PC-3 (cell line): ENCODE data around the gene TMEM255B. TPM values are rescaled to one million over a fixed set of nuclear protein-coding genes. Genes with fewer than 3 reads are reported as not detected.

Experiments used
- ATAC-seq: fragments of 200-7000 bp; cut with Tn5 transposase; 2 replicates; pipeline ENCODE4 v1.9.1; 2020; ENCODE audit warnings: mild to moderate bottlenecking, moderate library complexity
- BruUV-seq: library from RNA; stranded (reverse); fragments of 400-500 nt; replicated peaks from 2 replicates; lab custom pipeline; 2021; lab: Mats Ljungman, UMichigan
- CTCF ChIA-PET: fragments of 300-600 bp; sonication (Branson Sonifier 250); formaldehyde crosslinking; loops from one replicate; lab custom pipeline; 2022; ENCODE audit warnings: antibody characterized with exemption; lab: Charles Lee
- POLR2A ChIA-PET: fragments of 300-600 bp; sonication (Branson Sonifier 250); formaldehyde crosslinking; loops from one replicate; lab custom pipeline; 2022; ENCODE audit warnings: antibody characterized with exemption; ENCODE audit not compliant: unreplicated experiment; lab: Charles Lee
- DNase-seq: peaks from one replicate; pipeline ENCODE4 v3.0.0-alpha.2; 2015
- H2AFZ ChIP-seq: fragments of 300-600 bp; sonication (generic); 2 replicates; pipeline ENCODE4 v1.6.0; 2016; ENCODE audit warnings: antibody characterized with exemption, low read length
- H3F3A ChIP-seq: fragments of 300-600 bp; sonication (generic); one replicate; pipeline ENCODE4 v1.6.0; 2017; ENCODE audit warnings: antibody characterized with exemption, low read length, control low read depth, mild to moderate bottlenecking; ENCODE audit not compliant: unreplicated experiment
- H3K27ac ChIP-seq: fragments of 300-600 bp; sonication (generic); 2 replicates; pipeline ENCODE4 v1.5.1; 2016; ENCODE audit warnings: mild to moderate bottlenecking, low read length
- H3K27me3 ChIP-seq: fragments of 300-600 bp; sonication (generic); 2 replicates; pipeline ENCODE4 v1.6.1; 2016; ENCODE audit warnings: low read length, mixed read lengths
- H3K36me3 ChIP-seq: fragments of 300-600 bp; sonication (generic); 2 replicates; pipeline ENCODE4 v1.6.1; 2016; ENCODE audit warnings: low read depth, mixed run types, low read length, mixed read lengths
- H3K4me1 ChIP-seq: fragments of 300-600 bp; sonication (generic); 2 replicates; pipeline ENCODE4 v1.5.1; 2016; ENCODE audit warnings: low read length; ENCODE audit not compliant: insufficient read depth
- H3K4me2 ChIP-seq: fragments of 300-600 bp; sonication (generic); 2 replicates; pipeline ENCODE4 v1.6.0; 2016; ENCODE audit warnings: low read length
- H3K4me3 ChIP-seq: fragments of 300-600 bp; sonication (generic); 2 replicates; pipeline ENCODE4 v1.5.1; 2016; ENCODE audit warnings: mild to moderate bottlenecking, low read length, mixed read lengths
- H3K79me2 ChIP-seq: fragments of 300-600 bp; sonication (generic); 2 replicates; pipeline ENCODE4 v1.6.1; 2017; ENCODE audit warnings: low read length, mixed read lengths
- H3K9ac ChIP-seq: fragments of 300-600 bp; sonication (generic); 2 replicates; pipeline ENCODE4 v1.6.0; 2016; ENCODE audit warnings: mild to moderate bottlenecking, low read length
- H3K9me2 ChIP-seq: fragments of 300-600 bp; sonication (generic); replicated peaks from 2 replicates; pipeline ENCODE4 v1.6.1; 2016; ENCODE audit warnings: mixed run types, low read length, mixed read lengths
- H3K9me3 ChIP-seq: fragments of 300-600 bp; sonication (generic); 2 replicates; pipeline ENCODE4 v1.6.1; 2016; ENCODE audit warnings: low read length, mixed read lengths
- H4K20me1 ChIP-seq: fragments of 300-600 bp; sonication (generic); 2 replicates; pipeline ENCODE4 v1.6.1; 2016; ENCODE audit warnings: low read length, mixed read lengths
- EZH2 ChIP-seq: fragments of 300-600 bp; sonication (generic); IDR thresholded peaks from one replicate; pipeline ENCODE4 v1.6.1; 2017; ENCODE audit warnings: antibody characterized with exemption, mild to moderate bottlenecking, low read length; ENCODE audit not compliant: unreplicated experiment
- EZH2phosphoT487 ChIP-seq: fragments of 300-600 bp; sonication (generic); IDR thresholded peaks from 2 replicates; pipeline ENCODE4 v1.6.1; 2018; ENCODE audit warnings: mild to moderate bottlenecking, antibody characterized with exemption, low read length, borderline replicate concordance
- intact Hi-C: fragments of 100-400 bp; cut with micrococcal nuclease; formaldehyde crosslinking; loops from 2 replicates; pipeline ENCODE4 v1.9.0; 2023
- total RNA-seq: library from RNA; depleted of rRNA; stranded (reverse); fragments of >200 nt; gene quantifications from 2 replicates; pipeline ENCODE4 v1.2.3, GENCODE V29; 2014
- TF ChIP-seq, protein P1 (sequence below): fragments of 300-600 bp; sonication (generic); conservative IDR thresholded peaks from 2 replicates; pipeline ENCODE4 v1.5.1; 2017; ENCODE audit warnings: antibody characterized with exemption, low read depth, mild to moderate bottlenecking, low read length

Gene TMEM255B
- total RNA-seq, 1 experiment from 2014 or later: 26.9 TPM

DNA sequence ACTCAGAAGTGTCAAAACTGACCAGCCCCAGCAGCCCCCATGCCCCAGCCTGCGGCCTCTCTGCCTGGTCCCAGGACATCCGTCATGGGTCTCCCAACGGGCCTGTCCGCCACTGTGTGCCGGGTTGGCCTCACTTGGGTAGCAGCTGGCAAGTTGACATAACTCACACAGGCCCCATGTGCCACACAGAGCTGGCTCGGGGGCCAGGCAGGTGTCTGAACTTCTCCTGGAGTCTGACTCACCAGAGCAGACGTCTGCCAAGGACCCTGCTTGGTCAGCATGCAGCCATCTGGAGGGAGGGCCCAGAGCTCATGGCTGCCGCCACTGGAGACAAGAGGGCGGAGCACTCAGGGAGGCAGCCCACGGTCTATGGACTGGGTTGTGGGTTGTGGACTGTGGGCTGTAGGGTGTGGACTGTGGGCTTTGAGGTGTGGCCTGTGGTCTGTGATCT lies 32.0 kb upstream of the TMEM255B start:
- Histone ChIP-seq H3K27me3 (no peaks in the 10 kb centered on the region), H3K9me3 (no peaks in the 10 kb centered on the region), H3K4me1 (no peaks in the 10 kb centered on the region), H3K36me3 (no peaks in the 10 kb centered on the region), H3K9me2 (no peaks in the 10 kb centered on the region), H3K4me3 (no peak overlapping the region), H3F3A (no peaks in the 10 kb centered on the region), H3K27ac (no peak overlapping the region), H3K9ac (no peak overlapping the region), H3K79me2 (no peaks in the 10 kb centered on the region), H2AFZ (no peak overlapping the region), H4K20me1 (no peaks in the 10 kb centered on the region), H3K4me2 (no peak overlapping the region)
- CTCF ChIA-PET: no interaction called here
- POLR2A ChIA-PET: no interaction called here
- ATAC-seq (peak; percentile 13; the same call in 1 of the 2 replicates), DNase-seq (peak; percentile 52)
- TF ChIP-seq EZH2 (no peak), EZH2phosphoT487 (no peak)
- TF ChIP-seq, protein P1, sequence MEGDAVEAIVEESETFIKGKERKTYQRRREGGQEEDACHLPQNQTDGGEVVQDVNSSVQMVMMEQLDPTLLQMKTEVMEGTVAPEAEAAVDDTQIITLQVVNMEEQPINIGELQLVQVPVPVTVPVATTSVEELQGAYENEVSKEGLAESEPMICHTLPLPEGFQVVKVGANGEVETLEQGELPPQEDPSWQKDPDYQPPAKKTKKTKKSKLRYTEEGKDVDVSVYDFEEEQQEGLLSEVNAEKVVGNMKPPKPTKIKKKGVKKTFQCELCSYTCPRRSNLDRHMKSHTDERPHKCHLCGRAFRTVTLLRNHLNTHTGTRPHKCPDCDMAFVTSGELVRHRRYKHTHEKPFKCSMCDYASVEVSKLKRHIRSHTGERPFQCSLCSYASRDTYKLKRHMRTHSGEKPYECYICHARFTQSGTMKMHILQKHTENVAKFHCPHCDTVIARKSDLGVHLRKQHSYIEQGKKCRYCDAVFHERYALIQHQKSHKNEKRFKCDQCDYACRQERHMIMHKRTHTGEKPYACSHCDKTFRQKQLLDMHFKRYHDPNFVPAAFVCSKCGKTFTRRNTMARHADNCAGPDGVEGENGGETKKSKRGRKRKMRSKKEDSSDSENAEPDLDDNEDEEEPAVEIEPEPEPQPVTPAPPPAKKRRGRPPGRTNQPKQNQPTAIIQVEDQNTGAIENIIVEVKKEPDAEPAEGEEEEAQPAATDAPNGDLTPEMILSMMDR: no peak
- intact Hi-C loops: no loop called here
- no TSS peak for BruUV-seq

DNA sequence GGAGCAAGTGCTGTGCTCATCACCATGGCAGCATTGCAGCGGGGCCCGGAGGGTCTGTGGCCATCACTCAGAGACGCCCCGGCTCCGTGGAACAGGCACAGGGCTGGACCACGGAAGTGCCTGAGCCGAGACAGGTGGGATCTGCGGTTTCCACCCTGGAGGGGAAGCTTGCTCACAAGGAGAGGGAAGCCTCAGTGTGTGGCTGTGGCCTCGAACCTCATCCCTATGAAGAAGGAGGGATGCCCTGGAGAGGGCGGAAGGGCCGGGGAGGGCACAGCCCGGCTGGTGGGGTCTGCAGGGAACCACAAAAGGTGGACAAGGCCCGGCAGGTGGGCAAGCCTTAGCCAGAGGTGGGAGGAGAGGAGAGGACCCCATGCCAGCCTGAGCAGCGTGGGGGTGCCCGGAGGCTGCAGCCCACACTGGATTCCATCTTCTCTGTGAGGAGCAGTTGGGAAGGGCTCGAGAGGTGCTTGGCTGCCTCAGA lies 30.4 kb upstream of the TMEM255B start:
- ATAC-seq: no peak
- Histone ChIP-seq H4K20me1 (no peaks in the 10 kb centered on the region), H3K27me3 (no peaks in the 10 kb centered on the region), H3K4me2 (no peak overlapping the region), H3K36me3 (no peaks in the 10 kb centered on the region), H3K4me1 (no peaks in the 10 kb centered on the region), H3K4me3 (no peak overlapping the region), H3K27ac (no peak overlapping the region), H3K9me3 (no peaks in the 10 kb centered on the region), H3F3A (no peaks in the 10 kb centered on the region), H2AFZ (no peak overlapping the region), H3K9me2 (no peaks in the 10 kb centered on the region), H3K79me2 (no peaks in the 10 kb centered on the region), H3K9ac (no peak overlapping the region)
- POLR2A ChIA-PET: no interaction called here
- CTCF ChIA-PET: no interaction called here
- DNase-seq: no peak
- BruUV-seq: no TSS peak
- TF ChIP-seq, protein P1: no peak
- TF ChIP-seq EZH2: no peak
- TF ChIP-seq EZH2phosphoT487: no peak
- intact Hi-C loops: no loop called here

DNA sequence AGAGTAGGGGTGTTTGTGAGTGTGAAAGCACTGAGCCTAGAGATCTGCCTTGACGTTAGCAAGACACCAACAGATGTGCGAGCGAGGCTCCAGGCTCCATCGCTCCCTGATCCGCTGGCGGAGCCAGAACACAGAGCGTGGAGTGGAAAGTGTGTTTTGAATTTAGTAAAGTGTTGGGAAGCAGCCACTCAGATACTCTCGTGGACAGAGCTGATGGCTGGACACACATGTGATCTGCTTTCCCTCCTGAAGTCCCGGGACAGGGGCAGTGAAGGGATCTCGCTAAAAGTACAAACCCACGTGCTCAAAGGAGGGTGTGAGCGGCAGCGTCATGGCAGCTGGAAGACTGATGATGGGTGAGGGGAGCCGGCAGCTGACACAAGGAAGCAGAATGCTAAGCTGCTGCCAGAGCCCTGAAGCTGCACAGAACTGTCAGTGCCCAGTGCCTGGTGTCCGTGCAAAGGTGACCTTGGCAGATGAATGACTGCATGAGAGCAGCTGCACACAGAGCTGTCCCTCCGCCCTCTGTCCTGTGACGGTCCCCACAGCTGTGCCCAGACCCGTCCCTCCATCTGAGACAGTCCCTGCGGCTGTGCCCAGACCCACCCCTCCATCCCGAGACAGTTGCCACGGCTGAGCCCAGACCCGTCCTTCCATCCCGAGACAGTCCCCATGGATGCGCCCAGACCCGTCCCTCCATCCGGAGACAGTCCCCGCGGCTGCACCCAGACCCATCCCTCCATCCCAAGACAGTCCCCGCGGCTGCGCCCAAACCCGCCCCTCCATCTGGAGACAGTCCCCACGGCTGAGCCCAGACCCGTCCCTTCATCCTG lies 29.6 kb upstream of the TMEM255B start:
- no TSS peak for BruUV-seq
- DNase-seq (no peak), ATAC-seq (no peak)
- Histone ChIP-seq H3K27ac (no peak overlapping the region), H2AFZ (no peak overlapping the region), H3K27me3 (no peaks in the 10 kb centered on the region), H3K9me3 (no peaks in the 10 kb centered on the region), H3K36me3 (no peaks in the 10 kb centered on the region), H3K4me3 (no peak overlapping the region), H3K9ac (no peak overlapping the region), H3K9me2 (no peaks in the 10 kb centered on the region), H3K79me2 (no peaks in the 10 kb centered on the region), H3F3A (no peaks in the 10 kb centered on the region), H4K20me1 (no peaks in the 10 kb centered on the region), H3K4me2 (no peak overlapping the region), H3K4me1 (no peaks in the 10 kb centered on the region)
- TF ChIP-seq EZH2 (no peak), EZH2phosphoT487 (no peak)
- TF ChIP-seq, protein P1: no peak
- intact Hi-C loops: no loop called here
- ChIA-PET CTCF (no interaction called here), POLR2A (no interaction called here)
